K562 (cell line): ENCODE data around the gene CHAD. TPM values are rescaled to one million over a fixed set of nuclear protein-coding genes. Genes with fewer than 3 reads are reported as not detected.

ENCODE experiments used
- ATAC-seq: fragments of 200-7000 bp; cut with Tn5 transposase; 3 replicates; pipeline ENCODE4 v1.9.1; 2020; ENCODE audit warnings: moderate library complexity
- BruUV-seq: library from RNA; stranded (reverse); fragments of 400-500 nt; replicated peaks from 2 replicates; lab custom pipeline; 2021; lab: Mats Ljungman, UMichigan
- CTCF ChIA-PET: fragments of 300-600 bp; formaldehyde crosslinking; extraction: SDS; loops from one replicate; lab custom pipeline; 2021; ENCODE audit warnings: low intra/inter-chr PET ratio; lab: Yijun Ruan, JAX
- POLR2A ChIA-PET: fragments of 300-600, 350-650 bp; sonication (Branson Sonifier 250); formaldehyde crosslinking; extraction: SDS; loops from one replicate; lab custom pipeline; 2021; ENCODE audit warnings: antibody characterized with exemption, inconsistent platforms; lab: Yijun Ruan, JAX
- DNase-seq, 4 experiments: peaks; one replicate each; pipeline versions ENCODE4 v3.0.0 to v3.0.0-alpha.2; 2011 to 2018; ENCODE audit warnings: low spot score in 3 of 4, mixed read lengths in 3 of 4; ENCODE audit errors: extremely low read depth in 1 of 4
- FAIRE-seq: peaks from 2 replicates; lab custom pipeline; 2011; peaks lifted over from hg19 to GRCh38; lab: Jason Lieb, UNC
- H2AFZ ChIP-seq: 2 replicates; pipeline ENCODE4 v1.6.0; 2011; ENCODE audit warnings: low read depth, low read length, control low read depth, inconsistent platforms
- H3K27ac ChIP-seq: fragments of 200-600 bp; 3 replicates; pipeline ENCODE4 v1.8.0; 2011; ENCODE audit warnings: low read depth, mild to moderate bottlenecking, control low read depth, inconsistent platforms, low read length, moderate library complexity, mixed read lengths; ENCODE audit errors: extremely low read depth
- H3K27me3 ChIP-seq, 2 experiments: fragments of 300-600 bp in 1 of 2; 2 replicates in 1 of 2; 3 replicates in 1 of 2; pipeline versions ENCODE4 v1.6.0 to v1.8.0; 2011; ENCODE audit warnings: inconsistent platforms in 2 of 2, low read length in 2 of 2, mild to moderate bottlenecking in 1 of 2, mixed read lengths in 1 of 2, moderate library complexity in 1 of 2; ENCODE audit not compliant: control insufficient read depth in 2 of 2, insufficient read depth in 2 of 2
- H3K36me3 ChIP-seq: fragments of 300-600 bp; 3 replicates; pipeline ENCODE4 v1.8.0; 2011; ENCODE audit warnings: mild to moderate bottlenecking, low read length, inconsistent platforms; ENCODE audit not compliant: control insufficient read depth, insufficient read depth
- H3K4me1 ChIP-seq, 2 experiments: fragments of 200-600 bp in 1 of 2; replicated peaks in 1 of 2; 2 replicates in 1 of 2; 3 replicates in 1 of 2; pipeline versions ENCODE4 v1.5.1 to v1.8.0; 2011; ENCODE audit warnings: inconsistent platforms in 2 of 2, low read length in 2 of 2, mild to moderate bottlenecking in 1 of 2, mixed read lengths in 1 of 2, moderate library complexity in 1 of 2; ENCODE audit not compliant: control insufficient read depth in 2 of 2, insufficient read depth in 2 of 2
- H3K4me2 ChIP-seq: 2 replicates; pipeline ENCODE4 v1.6.1; 2011; ENCODE audit warnings: low read length, control low read depth, inconsistent platforms, mixed read lengths; ENCODE audit not compliant: insufficient read depth
- H3K4me3 ChIP-seq: fragments of 200-600 bp; sonication (generic), shearing (Covaris generic); 2 replicates; pipeline ENCODE4 v1.5.1; 2016; ENCODE audit warnings: control low read depth, inconsistent platforms
- H3K79me2 ChIP-seq: fragments of 200-600 bp; 3 replicates; pipeline ENCODE4 v1.8.0; 2011; ENCODE audit warnings: low read length, inconsistent platforms; ENCODE audit not compliant: control insufficient read depth, insufficient read depth
- H3K9ac ChIP-seq, 2 experiments: 2 replicates each; pipeline versions ENCODE4 v1.6.0 to v1.6.1; 2011; ENCODE audit warnings: low read depth in 2 of 2, low read length in 2 of 2, control low read depth in 1 of 2, inconsistent platforms in 1 of 2, mild to moderate bottlenecking in 1 of 2, mixed read lengths in 1 of 2; ENCODE audit not compliant: insufficient read depth in 1 of 2
- H3K9me1 ChIP-seq: one replicate; pipeline ENCODE4 v1.6.0; 2011; ENCODE audit warnings: inconsistent platforms, mild to moderate bottlenecking, low read length, moderate library complexity; ENCODE audit not compliant: control insufficient read depth, insufficient read depth
- H3K9me3 ChIP-seq: replicated peaks from 2 replicates; pipeline ENCODE4 v1.5.1; 2011; ENCODE audit warnings: low read depth, low read length, inconsistent platforms; ENCODE audit not compliant: control insufficient read depth, insufficient read depth
- H4K20me1 ChIP-seq: replicated peaks from 2 replicates; pipeline ENCODE4 v1.6.1; 2011; ENCODE audit warnings: low read length, inconsistent platforms, mixed read lengths; ENCODE audit not compliant: control insufficient read depth, insufficient read depth
- TFAP4 ChIP-seq: sonication (generic); formaldehyde crosslinking; IDR thresholded peaks from 2 replicates; pipeline ENCODE4 v1.8.0; 2022; ENCODE audit warnings: missing genetic modification reagents, mild to moderate bottlenecking, moderate library complexity, borderline replicate concordance
- ZBTB11 ChIP-seq, 3 experiments: fragments of 200-800 bp in 1 of 3; fragments of 250-450 bp in 1 of 3; fragments of 450-650 bp in 1 of 3; sonication (Bioruptor Pico) in 1 of 3; sonication (Bioruptor generic) in 1 of 3; formaldehyde crosslinking in 1 of 3; IDR thresholded peaks; 2 replicates each; pipeline versions ENCODE4 v1.6.1 to v1.8.0; 2016 to 2022; ENCODE audit warnings: mild to moderate bottlenecking in 2 of 3, missing genetic modification characterization in 2 of 3, missing compliant biosample characterization in 1 of 3, moderate library complexity in 1 of 3
- WGBS: fragments of 100-300 bp; shearing (Covaris generic); methylation state at CpG from one replicate; pipeline ENCODE4 v1.1.6; 2016; ENCODE audit warnings: low coverage, mixed read lengths; ENCODE audit not compliant: insufficient coverage; ENCODE audit errors: missing lambda C conversion rate; 5-methylcytosine and 5-hydroxymethylcytosine counted together
- in situ Hi-C: fragments of 300-500 bp; cut with MboI; formaldehyde crosslinking; loops from 4 replicates; pipeline ENCODE4 v1.15.0; 2018; ENCODE audit warnings: inconsistent platforms, mixed read lengths
- intact Hi-C: fragments of 100-400 bp; cut with micrococcal nuclease; formaldehyde crosslinking; loops from 2 replicates; pipeline ENCODE4 v1.14.2; 2022
- polyA plus RNA-seq, 8 experiments: library from polyadenylated mRNA; depleted of rRNA in 4 of 8; stranded (reverse) in 5 of 8; unstranded in 3 of 8; fragments of >200 nt; fragmentation: Nextera tagmentation in 2 of 8; fragmentation: Illumina TruSeq in 1 of 8; extraction: Ambion mirVana in 2 of 8; extraction: Trizol in 1 of 8; gene quantifications; 2 replicates each; pipeline versions ENCODE4 v1.2.1 to v1.2.3, GENCODE V29; 2011 to 2014; ENCODE audit warnings: inconsistent platforms in 1 of 8, missing spikeins in 1 of 8
- total RNA-seq, 7 experiments: library from RNA; depleted of rRNA in 6 of 7; stranded (reverse); fragments of >200 nt in 6 of 7; fragmentation: Illumina TruSeq in 2 of 7; extraction: Trizol in 2 of 7; gene quantifications; 2 replicates each; pipeline versions ENCODE4 v1.2.1 to v1.2.3, GENCODE V29; 2011 to 2021; ENCODE audit warnings: low replicate concordance in 1 of 7

The CHAD gene
- total and polyA plus RNA-seq, 9 of the 15 experiments (the other 6 are each of a cell fraction or from before 2014, with no cell fraction given): not detected

- no peak overlapping the region for H3K4me3 ChIP-seq
- peak overlapping the region in 1 of 2 experiments; percentile 13; a peak in 1 of 4 replicates for H3K9ac ChIP-seq
- H2AFZ ChIP-seq: no peak overlapping the region
- no peak for DNase-seq
- no peak for FAIRE-seq
- H3K4me1 ChIP-seq: peaks cover 0 to 25% of the 10 kb centered on the region in 2 experiments; a peak in 2 of 5 replicates
- no peaks in the 10 kb centered on the region for H3K9me1 ChIP-seq
- H3K4me2 ChIP-seq: no peak overlapping the region
- no peaks in the 10 kb centered on the region for H3K79me2 ChIP-seq
- peaks cover 12% of the 10 kb centered on the region for H4K20me1 ChIP-seq
- H3K27ac ChIP-seq: no peak overlapping the region
- in situ Hi-C loops: no loop called here
- ATAC-seq: no peak
- TF ChIP-seq TFAP4 (CRISPR knock-in tag): 0 out of 2 replicates have a peak, but pooled peaks have one; percentile 14
- TF ChIP-seq ZBTB11 (CRISPR knock-in tag; IDR thresholded peaks at IDR 0.05): no peak
- TF ChIP-seq, all 486 proteins: peak for 1
- intact Hi-C loops: no loop called here
- no peaks in the 10 kb centered on the region for H3K36me3 ChIP-seq
- no TSS peak for BruUV-seq
- WGBS: 8% methylated on average over 12 of the region's 37 CpGs
- H3K9me3 ChIP-seq: no peaks in the 10 kb centered on the region
- CTCF ChIA-PET: no interaction called here
- peaks cover 27 to 80% of the 10 kb centered on the region in 2 experiments; a peak in 4 of 5 replicates for H3K27me3 ChIP-seq
- POLR2A ChIA-PET: no interaction called here
Observed at GRCh38 chr17:50469208-50469605, 527 bp upstream of the CHAD start.
